ENCODE data around the gene CCDC192.

GRCh38 chr5:127744241-127744640 lies 41.0 kb downstream of the CCDC192 start:
- TF ChIP-seq CTCF (IDR thresholded peaks at IDR 0.05) (no peak), POLR2AphosphoS5 (IDR thresholded peaks at IDR 0.05; ENCODE audit: insufficient read depth in 1 of 2, low read depth in 1 of 2) (no peak)

Data from vagina (tissue), 2 donors.